ENCODE data around the gene FOLR1.

FOLR1 gene

DNA sequence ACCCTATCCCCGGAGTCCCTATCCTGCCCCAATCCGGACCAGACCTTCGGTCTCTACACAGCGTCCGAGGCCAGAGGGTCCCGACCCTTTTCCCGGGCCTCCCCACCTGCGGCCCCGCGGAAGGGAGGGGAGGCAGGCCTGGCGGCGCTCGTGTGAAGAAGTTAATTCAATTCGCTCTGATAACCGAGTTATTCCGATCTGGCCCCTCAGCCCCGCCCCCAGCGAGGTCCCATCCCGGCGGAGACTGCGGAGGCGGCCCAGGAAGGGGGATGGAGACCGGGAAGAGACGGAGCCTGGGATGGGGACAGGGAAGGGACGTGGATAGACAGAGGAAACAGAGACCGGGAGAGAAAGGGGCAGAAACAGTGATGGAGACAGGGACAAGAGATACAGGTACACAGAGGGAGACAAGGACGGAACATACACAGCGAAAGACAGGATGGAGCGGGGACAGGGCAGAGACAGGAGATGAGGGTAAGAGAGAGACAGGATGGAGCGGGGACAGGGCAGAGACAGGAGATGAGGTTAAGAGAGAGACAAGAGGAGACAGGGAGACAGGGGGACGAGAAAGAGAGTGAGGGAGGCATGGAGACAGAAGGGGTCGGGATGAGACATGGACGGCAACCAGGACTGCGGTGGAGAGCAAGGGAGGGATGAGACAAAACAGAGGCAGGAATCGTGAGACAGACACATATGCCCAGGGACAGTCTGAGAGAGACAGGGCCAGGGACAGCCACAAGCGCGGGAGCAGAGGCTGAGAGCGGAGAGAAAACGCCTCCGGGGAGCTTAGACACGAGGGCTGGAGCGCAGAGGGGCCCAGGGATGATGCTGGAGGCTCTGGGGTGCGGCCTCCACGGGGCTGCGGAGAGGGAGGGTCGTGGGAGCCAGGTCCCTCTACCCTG, 52.7 kb downstream of the FOLR1 start:
- in situ Hi-C loops (cut with HindIII; ENCODE audit: low sequenced_read_pairs), result loop anchor here (10.0 kb wide), 1 partner anchor 100 kb away; no protein-coding TSS in a partner anchor
- no peak for TF ChIP-seq CTCF (IDR thresholded peaks at IDR 0.05; ENCODE audit: low read depth, low read length, missing control alignments)
- no peak for DNase-seq (ENCODE audit: low read depth)
- H3K4me3 ChIP-seq (ENCODE audit: low read depth, low read length), result peak overlapping the region; percentile 9

DNA sequence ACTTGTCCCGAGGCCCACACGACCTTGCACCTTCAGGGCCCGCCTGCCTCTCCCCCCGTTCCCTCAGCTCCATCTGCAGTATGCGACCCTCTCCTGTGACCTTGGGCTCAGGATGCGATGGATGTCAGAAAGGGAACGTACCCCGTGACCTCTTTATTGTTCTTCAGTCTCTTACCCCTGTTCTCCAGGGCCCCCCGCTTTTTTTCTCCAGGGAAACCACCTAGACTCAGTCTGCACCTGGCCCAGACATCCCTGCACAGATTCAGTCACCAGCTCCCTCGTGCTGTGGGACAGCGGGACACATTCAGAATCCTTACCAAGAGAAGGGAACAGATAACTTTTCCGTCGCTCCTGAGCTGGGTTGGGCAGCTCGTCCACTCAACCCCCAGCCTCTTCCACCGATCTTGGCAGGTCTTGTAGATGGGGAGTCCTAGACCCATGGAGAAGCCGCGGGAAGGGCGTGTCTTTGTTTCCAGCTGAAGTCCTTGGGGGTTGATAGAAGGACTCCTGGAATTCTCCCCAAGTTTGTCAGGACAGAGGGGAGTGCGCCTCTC, 53.4 kb downstream of the FOLR1 start:
- H3K4me3 ChIP-seq (ENCODE audit: low read depth, low read length), result no peak overlapping the region
- TF ChIP-seq CTCF (IDR thresholded peaks at IDR 0.05; ENCODE audit: low read depth, low read length, missing control alignments), result no peak
- DNase-seq (ENCODE audit: low read depth), result no peak
- in situ Hi-C loops (cut with HindIII; ENCODE audit: low sequenced_read_pairs), result loop anchor here (10.0 kb wide), 1 partner anchor 99 kb away; no protein-coding TSS in a partner anchor
